Measurements from ENCODE around the gene ZNF410. TPM values are rescaled to one million over a fixed set of nuclear protein-coding genes. Genes with fewer than 3 reads are reported as not detected.

ZNF410 gene
- total RNA-seq, 1 experiment from 2014 or later, result 21.0 TPM

DNA sequence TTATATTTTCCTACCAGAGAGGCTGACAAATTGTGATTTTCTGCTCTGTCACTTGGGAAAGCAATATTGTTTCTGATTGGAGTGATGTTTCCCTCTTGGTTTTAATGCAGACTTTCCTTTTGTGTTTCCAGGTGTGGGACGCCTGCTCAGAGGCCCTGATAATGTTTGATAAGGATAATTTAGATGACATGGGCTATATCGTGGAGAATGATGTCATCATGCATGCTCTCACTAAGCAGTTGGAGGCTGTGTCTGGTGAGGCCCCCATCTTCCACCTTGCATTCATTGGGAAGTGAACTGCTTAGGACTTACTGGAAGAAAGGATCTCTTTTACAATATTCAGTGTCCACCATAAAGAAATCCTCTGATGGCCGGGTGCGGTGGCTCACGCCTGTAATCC lies 69.0 kb downstream of the ZNF410 start:
- Mint-ChIP-seq H3K27me3 (ENCODE audit: low read depth) (no peaks in the 10 kb centered on the region), H3K4me1 (peaks cover 3% of the 10 kb centered on the region), H3K9me3 (no peaks in the 10 kb centered on the region), H3K36me3 (peaks cover 12% of the 10 kb centered on the region), H3K4me3 (no peak overlapping the region), H3K27ac (no peak overlapping the region)
- no peak for TF ChIP-seq NR2C2 (CRISPR knock-in tag; IDR thresholded peaks at IDR 0.05)
- no peak for TF ChIP-seq IRF2 (CRISPR knock-in tag; IDR thresholded peaks at IDR 0.05; ENCODE audit: borderline replicate concordance, low read depth)
- no peak for TF ChIP-seq CREB1 (CRISPR knock-in tag; IDR thresholded peaks at IDR 0.05)
- TF ChIP-seq, protein P1, sequence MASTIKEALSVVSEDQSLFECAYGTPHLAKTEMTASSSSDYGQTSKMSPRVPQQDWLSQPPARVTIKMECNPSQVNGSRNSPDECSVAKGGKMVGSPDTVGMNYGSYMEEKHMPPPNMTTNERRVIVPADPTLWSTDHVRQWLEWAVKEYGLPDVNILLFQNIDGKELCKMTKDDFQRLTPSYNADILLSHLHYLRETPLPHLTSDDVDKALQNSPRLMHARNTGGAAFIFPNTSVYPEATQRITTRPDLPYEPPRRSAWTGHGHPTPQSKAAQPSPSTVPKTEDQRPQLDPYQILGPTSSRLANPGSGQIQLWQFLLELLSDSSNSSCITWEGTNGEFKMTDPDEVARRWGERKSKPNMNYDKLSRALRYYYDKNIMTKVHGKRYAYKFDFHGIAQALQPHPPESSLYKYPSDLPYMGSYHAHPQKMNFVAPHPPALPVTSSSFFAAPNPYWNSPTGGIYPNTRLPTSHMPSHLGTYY (CRISPR knock-in tag; IDR thresholded peaks at IDR 0.05), result no peak
- no peak for TF ChIP-seq ZNF232 (CRISPR knock-in tag; IDR thresholded peaks at IDR 0.05)
- TF ChIP-seq, protein P2, sequence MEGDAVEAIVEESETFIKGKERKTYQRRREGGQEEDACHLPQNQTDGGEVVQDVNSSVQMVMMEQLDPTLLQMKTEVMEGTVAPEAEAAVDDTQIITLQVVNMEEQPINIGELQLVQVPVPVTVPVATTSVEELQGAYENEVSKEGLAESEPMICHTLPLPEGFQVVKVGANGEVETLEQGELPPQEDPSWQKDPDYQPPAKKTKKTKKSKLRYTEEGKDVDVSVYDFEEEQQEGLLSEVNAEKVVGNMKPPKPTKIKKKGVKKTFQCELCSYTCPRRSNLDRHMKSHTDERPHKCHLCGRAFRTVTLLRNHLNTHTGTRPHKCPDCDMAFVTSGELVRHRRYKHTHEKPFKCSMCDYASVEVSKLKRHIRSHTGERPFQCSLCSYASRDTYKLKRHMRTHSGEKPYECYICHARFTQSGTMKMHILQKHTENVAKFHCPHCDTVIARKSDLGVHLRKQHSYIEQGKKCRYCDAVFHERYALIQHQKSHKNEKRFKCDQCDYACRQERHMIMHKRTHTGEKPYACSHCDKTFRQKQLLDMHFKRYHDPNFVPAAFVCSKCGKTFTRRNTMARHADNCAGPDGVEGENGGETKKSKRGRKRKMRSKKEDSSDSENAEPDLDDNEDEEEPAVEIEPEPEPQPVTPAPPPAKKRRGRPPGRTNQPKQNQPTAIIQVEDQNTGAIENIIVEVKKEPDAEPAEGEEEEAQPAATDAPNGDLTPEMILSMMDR (IDR thresholded peaks at IDR 0.05), result no peak
- TF ChIP-seq MYBL2 (CRISPR knock-in tag; IDR thresholded peaks at IDR 0.05), result no peak
- TF ChIP-seq ZNF138 (CRISPR knock-in tag; conservative IDR thresholded peaks at IDR 0.05), result no peak
- TF ChIP-seq, protein P3, sequence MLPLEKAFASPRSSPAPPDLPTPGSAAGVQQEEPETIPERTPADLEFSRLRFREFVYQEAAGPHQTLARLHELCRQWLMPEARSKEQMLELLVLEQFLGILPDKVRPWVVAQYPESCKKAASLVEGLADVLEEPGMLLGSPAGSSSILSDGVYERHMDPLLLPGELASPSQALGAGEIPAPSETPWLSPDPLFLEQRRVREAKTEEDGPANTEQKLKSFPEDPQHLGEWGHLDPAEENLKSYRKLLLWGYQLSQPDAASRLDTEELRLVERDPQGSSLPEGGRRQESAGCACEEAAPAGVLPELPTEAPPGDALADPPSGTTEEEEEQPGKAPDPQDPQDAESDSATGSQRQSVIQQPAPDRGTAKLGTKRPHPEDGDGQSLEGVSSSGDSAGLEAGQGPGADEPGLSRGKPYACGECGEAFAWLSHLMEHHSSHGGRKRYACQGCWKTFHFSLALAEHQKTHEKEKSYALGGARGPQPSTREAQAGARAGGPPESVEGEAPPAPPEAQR (CRISPR knock-in tag; IDR thresholded peaks at IDR 0.05), result no peak
- TF ChIP-seq, protein P4, sequence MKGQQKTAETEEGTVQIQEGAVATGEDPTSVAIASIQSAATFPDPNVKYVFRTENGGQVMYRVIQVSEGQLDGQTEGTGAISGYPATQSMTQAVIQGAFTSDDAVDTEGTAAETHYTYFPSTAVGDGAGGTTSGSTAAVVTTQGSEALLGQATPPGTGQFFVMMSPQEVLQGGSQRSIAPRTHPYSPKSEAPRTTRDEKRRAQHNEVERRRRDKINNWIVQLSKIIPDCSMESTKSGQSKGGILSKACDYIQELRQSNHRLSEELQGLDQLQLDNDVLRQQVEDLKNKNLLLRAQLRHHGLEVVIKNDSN (CRISPR knock-in tag; IDR thresholded peaks at IDR 0.05), result no peak
- TF ChIP-seq, protein P5, sequence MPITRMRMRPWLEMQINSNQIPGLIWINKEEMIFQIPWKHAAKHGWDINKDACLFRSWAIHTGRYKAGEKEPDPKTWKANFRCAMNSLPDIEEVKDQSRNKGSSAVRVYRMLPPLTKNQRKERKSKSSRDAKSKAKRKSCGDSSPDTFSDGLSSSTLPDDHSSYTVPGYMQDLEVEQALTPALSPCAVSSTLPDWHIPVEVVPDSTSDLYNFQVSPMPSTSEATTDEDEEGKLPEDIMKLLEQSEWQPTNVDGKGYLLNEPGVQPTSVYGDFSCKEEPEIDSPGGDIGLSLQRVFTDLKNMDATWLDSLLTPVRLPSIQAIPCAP (CRISPR knock-in tag; IDR thresholded peaks at IDR 0.05), result no peak
- no peak for TF ChIP-seq MXD4 (CRISPR knock-in tag; IDR thresholded peaks at IDR 0.05; ENCODE audit: borderline replicate concordance)
- TF ChIP-seq RELA (CRISPR knock-in tag; IDR thresholded peaks at IDR 0.05; ENCODE audit: borderline replicate concordance), result no peak
- no peak for DNase-seq (ENCODE audit: low spot score)
- CTCF ChIA-PET, result no interaction called here
- POLR2A ChIA-PET, result no interaction called here
- no peak for ATAC-seq

DNA sequence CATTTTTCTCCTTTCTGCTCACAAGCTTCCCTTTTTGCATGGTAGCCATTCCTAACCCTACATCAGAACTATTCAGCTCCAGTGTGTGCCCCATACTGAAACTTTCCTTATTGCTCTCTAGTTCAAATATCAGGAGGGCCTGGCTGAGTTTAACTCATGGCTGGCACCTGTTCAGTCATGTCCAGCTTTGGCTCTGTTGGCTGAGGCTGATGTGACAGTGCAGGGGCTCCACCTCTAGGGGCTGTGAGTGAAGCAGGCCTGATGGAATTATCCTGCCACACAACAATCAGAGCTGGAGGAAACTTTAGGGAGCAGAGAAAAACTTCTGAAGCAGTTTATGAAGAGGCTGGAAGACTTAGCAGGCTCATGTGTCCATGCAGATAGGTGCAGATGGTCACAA lies 71.9 kb downstream of the ZNF410 start:
- Mint-ChIP-seq H3K4me3 (no peak overlapping the region), H3K36me3 (peaks cover 24% of the 10 kb centered on the region), H3K9me3 (no peaks in the 10 kb centered on the region), H3K27ac (peak overlapping the region; percentile 66; the same call in 1 of the 2 replicates), H3K4me1 (no peaks in the 10 kb centered on the region), H3K27me3 (ENCODE audit: low read depth) (no peaks in the 10 kb centered on the region)
- ChIA-PET CTCF (interaction anchor here (0.9 kb wide), 1 partner anchor 9 kb away, joined by 3 read pairs; the partner anchor contains the start of gene FAM161B), POLR2A (no interaction called here)
- DNase-seq (ENCODE audit: low spot score), result no peak
- ATAC-seq, result no peak
- no peak for TF ChIP-seq CBFB (CRISPR knock-in tag; IDR thresholded peaks at IDR 0.05; ENCODE audit: low read depth)
- no peak for TF ChIP-seq ETV6 (CRISPR knock-in tag; IDR thresholded peaks at IDR 0.05)
- TF ChIP-seq TEAD4 (CRISPR knock-in tag; IDR thresholded peaks at IDR 0.05), result no peak
- TF ChIP-seq, protein P6, sequence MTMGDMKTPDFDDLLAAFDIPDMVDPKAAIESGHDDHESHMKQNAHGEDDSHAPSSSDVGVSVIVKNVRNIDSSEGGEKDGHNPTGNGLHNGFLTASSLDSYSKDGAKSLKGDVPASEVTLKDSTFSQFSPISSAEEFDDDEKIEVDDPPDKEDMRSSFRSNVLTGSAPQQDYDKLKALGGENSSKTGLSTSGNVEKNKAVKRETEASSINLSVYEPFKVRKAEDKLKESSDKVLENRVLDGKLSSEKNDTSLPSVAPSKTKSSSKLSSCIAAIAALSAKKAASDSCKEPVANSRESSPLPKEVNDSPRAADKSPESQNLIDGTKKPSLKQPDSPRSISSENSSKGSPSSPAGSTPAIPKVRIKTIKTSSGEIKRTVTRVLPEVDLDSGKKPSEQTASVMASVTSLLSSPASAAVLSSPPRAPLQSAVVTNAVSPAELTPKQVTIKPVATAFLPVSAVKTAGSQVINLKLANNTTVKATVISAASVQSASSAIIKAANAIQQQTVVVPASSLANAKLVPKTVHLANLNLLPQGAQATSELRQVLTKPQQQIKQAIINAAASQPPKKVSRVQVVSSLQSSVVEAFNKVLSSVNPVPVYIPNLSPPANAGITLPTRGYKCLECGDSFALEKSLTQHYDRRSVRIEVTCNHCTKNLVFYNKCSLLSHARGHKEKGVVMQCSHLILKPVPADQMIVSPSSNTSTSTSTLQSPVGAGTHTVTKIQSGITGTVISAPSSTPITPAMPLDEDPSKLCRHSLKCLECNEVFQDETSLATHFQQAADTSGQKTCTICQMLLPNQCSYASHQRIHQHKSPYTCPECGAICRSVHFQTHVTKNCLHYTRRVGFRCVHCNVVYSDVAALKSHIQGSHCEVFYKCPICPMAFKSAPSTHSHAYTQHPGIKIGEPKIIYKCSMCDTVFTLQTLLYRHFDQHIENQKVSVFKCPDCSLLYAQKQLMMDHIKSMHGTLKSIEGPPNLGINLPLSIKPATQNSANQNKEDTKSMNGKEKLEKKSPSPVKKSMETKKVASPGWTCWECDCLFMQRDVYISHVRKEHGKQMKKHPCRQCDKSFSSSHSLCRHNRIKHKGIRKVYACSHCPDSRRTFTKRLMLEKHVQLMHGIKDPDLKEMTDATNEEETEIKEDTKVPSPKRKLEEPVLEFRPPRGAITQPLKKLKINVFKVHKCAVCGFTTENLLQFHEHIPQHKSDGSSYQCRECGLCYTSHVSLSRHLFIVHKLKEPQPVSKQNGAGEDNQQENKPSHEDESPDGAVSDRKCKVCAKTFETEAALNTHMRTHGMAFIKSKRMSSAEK (CRISPR knock-in tag; IDR thresholded peaks at IDR 0.05; ENCODE audit: borderline replicate concordance), result no peak
- no peak for TF ChIP-seq ELF4 (CRISPR knock-in tag; IDR thresholded peaks at IDR 0.05; ENCODE audit: low read depth)
- TF ChIP-seq ZNF416 (CRISPR knock-in tag; IDR thresholded peaks at IDR 0.05), result no peak
- no peak for TF ChIP-seq CREM (CRISPR knock-in tag; IDR thresholded peaks at IDR 0.05)
- TF ChIP-seq, protein P7, sequence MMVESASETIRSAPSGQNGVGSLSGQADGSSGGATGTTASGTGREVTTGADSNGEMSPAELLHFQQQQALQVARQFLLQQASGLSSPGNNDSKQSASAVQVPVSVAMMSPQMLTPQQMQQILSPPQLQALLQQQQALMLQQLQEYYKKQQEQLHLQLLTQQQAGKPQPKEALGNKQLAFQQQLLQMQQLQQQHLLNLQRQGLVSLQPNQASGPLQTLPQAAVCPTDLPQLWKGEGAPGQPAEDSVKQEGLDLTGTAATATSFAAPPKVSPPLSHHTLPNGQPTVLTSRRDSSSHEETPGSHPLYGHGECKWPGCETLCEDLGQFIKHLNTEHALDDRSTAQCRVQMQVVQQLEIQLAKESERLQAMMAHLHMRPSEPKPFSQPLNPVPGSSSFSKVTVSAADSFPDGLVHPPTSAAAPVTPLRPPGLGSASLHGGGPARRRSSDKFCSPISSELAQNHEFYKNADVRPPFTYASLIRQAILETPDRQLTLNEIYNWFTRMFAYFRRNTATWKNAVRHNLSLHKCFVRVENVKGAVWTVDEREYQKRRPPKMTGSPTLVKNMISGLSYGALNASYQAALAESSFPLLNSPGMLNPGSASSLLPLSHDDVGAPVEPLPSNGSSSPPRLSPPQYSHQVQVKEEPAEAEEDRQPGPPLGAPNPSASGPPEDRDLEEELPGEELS (CRISPR knock-in tag; IDR thresholded peaks at IDR 0.05), result no peak

All from WTC11 (cell line).